Kidney tubule cell (primary cell): ENCODE measurements around the gene SERPINA3.
"Not testable (repeated sequence)": the region's sequence is repeated elsewhere in the genome, so short reads cannot be mapped to it uniquely, and the experiment has no call there.

Experiments
- DNase-seq: peaks from one replicate; pipeline ENCODE4 v3.0.0-alpha.2; 2018; ENCODE audit warnings: low spot score

SERPINA3 gene

GRCh38 chr14:94612174-94612573, at the start of gene SERPINA3:
SERPINA3 (plus strand) TSS chr14:94612391; CDS start chr14:94614442, 2,051 bp downstream.
- no peak for DNase-seq

GRCh38 chr14:94562941-94563883, 49.0 kb upstream of the SERPINA3 start:
- DNase-seq = peak; percentile 18

- no peak for DNase-seq
These were observed 47.8 kb upstream of the SERPINA3 start for GRCh38 chr14:94564381-94564780.

GRCh38 chr14:94568186-94568585, 44.0 kb upstream of the SERPINA3 start:
- no peak for DNase-seq

GRCh38 chr14:94569381-94570001, 42.7 kb upstream of the SERPINA3 start:
- DNase-seq = no peak

- no peak for DNase-seq
These were observed 42.2 kb upstream of the SERPINA3 start for GRCh38 chr14:94570002-94570400.

- no peak for DNase-seq
These were observed 41.8 kb upstream of the SERPINA3 start for GRCh38 chr14:94570440-94570839.

GRCh38 chr14:94571395-94571794, 40.8 kb upstream of the SERPINA3 start:
- DNase-seq = no peak

- peak; percentile 73 for DNase-seq
These were observed 40.2 kb upstream of the SERPINA3 start for GRCh38 chr14:94571950-94572349.

- no peak for DNase-seq
These were observed 39.4 kb upstream of the SERPINA3 start for GRCh38 chr14:94572637-94573303.

- no peak for DNase-seq
These were observed 38.5 kb upstream of the SERPINA3 start for GRCh38 chr14:94573475-94574277.

GRCh38 chr14:94574336-94574735, 37.9 kb upstream of the SERPINA3 start:
- no peak for DNase-seq

- DNase-seq = peak; percentile 92
These were observed 36.2 kb upstream of the SERPINA3 start for GRCh38 chr14:94575730-94576585.

- not testable (repeated sequence) for DNase-seq
These were observed 34.7 kb upstream of the SERPINA3 start for GRCh38 chr14:94577472-94577871.

- DNase-seq = no peak
These were observed 33.5 kb upstream of the SERPINA3 start for GRCh38 chr14:94578712-94579111.

- peak; percentile 78 for DNase-seq
These were observed 30.8 kb upstream of the SERPINA3 start, which contains the start of gene SERPINA5 for GRCh38 chr14:94581127-94581999. SERPINA5 (plus strand) TSS chr14:94581426; CDS start chr14:94587363, 5,937 bp downstream.

- DNase-seq = no peak
These were observed 29.9 kb upstream of the SERPINA3 start for GRCh38 chr14:94582199-94582750.

GRCh38 chr14:94582851-94583250, 29.3 kb upstream of the SERPINA3 start:
- DNase-seq = no peak

GRCh38 chr14:94583557-94583956, 28.6 kb upstream of the SERPINA3 start:
- DNase-seq = no peak
